IPS-NIHi7 (cell line): ENCODE measurements around the gene DGUOK.
"Not testable (repeated sequence)": the region's sequence is repeated elsewhere in the genome, so short reads cannot be mapped to it uniquely, and the experiment has no call there.

Source experiments
- DNase-seq: peaks from one replicate; pipeline ENCODE4 v3.0.0; 2012; ENCODE audit warnings: mixed read lengths; ENCODE audit errors: extremely low spot score

Gene DGUOK

GRCh38 chr2:73901143-73901542 lies 25.5 kb upstream of the DGUOK start:
- no peak for DNase-seq

DNA sequence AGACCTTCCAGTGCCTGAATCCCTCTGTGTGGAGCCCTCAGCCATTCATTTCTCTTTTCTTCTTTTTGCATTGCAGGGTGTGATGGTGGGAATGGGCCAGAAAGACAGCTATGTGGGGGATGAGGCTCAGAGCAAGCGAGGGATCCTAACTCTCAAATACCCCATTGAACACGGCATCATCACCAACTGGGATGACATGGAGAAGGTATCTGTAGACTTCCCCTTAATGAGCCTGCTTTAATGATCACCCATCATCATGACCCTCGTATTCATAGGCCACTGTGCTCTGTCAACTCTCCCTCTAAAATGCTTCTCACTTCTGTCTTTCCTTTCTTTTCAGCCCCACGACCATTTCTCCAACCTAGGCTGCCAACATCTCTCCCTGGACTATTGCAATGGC lies 24.4 kb upstream of the DGUOK start:
- no peak for DNase-seq

GRCh38 chr2:73903313-73903712 lies 23.4 kb upstream of the DGUOK start:
- DNase-seq: no peak

DNA sequence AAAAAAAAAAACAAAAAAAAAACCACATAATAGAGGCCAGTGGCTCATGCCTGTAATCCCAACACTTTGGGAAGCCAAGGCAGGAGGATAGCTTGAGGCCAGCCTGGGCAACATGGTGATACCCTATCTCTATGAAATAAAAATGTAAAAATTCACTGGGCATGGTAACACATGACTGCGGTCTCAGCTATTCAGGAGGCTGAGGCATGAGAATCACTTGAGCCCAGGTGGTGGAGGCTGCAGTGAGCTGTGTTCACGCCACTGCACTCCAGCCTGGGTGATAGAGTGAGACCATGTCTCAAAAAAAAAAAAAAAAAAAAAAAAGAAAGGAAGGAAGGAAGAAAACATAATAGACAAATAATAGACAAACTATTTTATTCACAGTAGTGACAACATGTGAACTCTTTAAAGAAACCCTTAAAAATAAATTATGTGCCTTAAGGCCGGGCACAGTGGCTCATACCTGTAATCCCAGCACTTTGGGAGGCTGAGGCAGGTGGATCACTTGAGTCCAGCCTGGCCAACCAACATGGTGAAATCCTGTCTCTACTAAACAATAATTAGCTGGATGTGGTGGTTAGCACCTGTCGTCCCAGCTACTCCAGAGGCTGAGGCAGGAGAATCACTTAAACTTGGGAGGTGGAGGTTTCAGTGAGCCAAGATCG lies 22.6 kb upstream of the DGUOK start:
- DNase-seq: not testable (repeated sequence)

GRCh38 chr2:73904952-73905351 lies 21.7 kb upstream of the DGUOK start:
- no peak for DNase-seq

- DNase-seq: no peak
Observed at GRCh38 chr2:73906847-73907505, 19.7 kb upstream of the DGUOK start.

GRCh38 chr2:73907840-73908452 lies 18.7 kb upstream of the DGUOK start:
- peak; percentile 73 for DNase-seq

- no peak for DNase-seq
Observed at GRCh38 chr2:73908689-73909652, 17.7 kb upstream of the DGUOK start.

GRCh38 chr2:73910873-73911547 lies 15.7 kb upstream of the DGUOK start:
- DNase-seq: no peak

GRCh38 chr2:73911548-73912208 lies 15.0 kb upstream of the DGUOK start:
- no peak for DNase-seq

DNA sequence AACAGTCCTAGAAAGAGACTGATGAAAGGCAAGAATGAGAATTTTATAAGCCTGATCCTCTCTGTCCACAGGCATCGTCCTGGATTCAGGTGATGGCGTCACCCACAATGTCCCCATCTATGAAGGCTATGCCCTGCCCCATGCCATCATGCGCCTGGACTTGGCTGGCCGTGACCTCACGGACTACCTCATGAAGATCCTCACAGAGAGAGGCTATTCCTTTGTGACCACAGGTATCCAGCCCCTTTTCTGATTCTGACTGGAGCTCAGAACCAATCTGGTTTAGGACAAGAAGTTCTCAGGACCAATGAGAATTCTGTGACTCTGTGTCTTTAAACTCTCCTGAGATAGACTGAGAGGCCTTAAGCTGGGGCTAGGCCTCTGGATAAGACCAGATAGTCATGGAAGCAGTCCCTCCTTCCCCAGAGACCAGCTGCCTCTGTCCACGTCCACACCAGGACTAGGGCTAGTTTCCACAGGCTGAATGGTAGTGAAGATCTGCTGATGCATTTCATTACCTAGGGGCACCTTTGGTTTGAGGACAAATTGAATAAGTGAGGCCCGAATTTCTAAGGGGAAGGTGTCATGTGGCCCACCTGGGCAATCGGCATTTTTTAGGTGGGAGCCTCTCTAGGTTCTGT lies 13.1 kb upstream of the DGUOK start:
- no peak for DNase-seq

DNA sequence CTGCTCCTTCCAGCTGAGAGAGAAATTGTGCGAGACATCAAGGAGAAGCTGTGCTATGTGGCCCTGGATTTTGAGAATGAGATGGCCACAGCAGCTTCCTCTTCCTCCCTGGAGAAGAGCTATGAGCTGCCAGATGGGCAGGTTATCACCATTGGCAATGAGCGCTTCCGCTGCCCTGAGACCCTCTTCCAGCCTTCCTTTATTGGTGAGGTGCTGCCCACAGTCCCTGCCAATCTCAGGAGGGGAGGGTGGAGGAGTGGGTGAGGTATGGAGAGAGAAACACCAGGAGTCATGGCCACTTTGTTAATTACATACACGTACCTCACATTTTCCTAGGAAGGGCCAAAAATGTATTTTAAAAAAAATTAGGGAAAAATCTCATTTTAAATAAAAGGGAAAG lies 12.0 kb upstream of the DGUOK start:
- no peak for DNase-seq

DNA sequence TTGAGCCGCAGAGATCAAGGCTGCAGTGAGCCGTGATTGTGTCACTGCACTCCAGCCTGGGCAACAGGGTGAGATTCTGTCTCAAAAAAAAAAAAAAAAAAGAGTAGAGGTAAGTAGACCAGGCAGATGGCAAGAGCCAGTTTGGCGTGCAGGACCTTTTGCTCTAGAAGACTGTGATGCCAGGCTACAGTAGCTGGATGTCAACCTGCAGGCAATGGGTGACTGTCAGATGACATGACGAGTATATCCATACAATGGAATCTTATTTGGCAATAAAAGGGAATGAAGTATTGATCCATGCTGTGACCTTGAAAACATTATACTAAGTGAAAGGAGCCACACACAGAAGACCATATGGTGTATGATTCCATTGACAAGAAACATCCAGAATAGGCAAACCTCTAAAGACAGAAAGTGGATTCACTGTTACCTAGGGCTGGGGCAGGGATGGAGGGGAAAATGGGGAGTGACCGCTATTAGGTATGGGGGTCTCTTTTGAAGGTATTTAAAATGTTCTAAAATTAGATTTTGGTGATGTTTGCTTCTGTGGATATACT lies 11.2 kb upstream of the DGUOK start:
- no peak for DNase-seq

GRCh38 chr2:73916666-73917065 lies 10.0 kb upstream of the DGUOK start:
- no peak for DNase-seq

- DNase-seq: no peak
Observed at GRCh38 chr2:73917296-73917695, 9.4 kb upstream of the DGUOK start.

- no peak for DNase-seq
Observed at GRCh38 chr2:73917696-73918207, 8.9 kb upstream of the DGUOK start.

GRCh38 chr2:73918856-73919255 lies 7.8 kb upstream of the DGUOK start:
- DNase-seq: no peak

DNA sequence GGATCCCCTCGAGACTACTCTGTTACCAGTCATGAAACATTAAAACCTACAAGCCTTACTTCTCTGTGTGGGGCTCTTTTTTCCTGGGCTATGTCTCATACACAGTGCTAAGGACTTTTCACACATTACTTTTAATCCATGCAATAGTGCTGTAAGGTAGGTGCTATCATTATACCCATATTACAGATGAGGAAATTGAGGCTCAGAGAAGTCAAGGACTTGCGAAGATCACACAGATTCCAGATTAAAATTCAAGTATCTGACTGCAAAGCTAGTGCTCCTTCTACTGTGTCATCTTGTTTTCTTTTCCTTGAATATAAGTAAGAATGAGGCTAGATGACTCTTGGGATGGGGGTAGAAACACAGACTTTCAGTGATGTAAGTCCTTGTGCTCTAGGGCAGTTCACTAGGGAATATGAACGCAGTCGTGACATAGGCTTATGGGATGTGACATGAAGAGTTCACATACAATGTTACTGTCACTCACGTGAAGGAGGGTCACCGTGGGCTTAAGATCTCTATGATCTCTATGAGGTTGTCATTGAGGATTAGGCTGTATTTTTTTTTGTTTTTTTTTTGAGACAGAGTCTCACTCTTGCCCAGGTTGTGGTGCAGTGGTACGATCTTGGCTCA lies 7.0 kb upstream of the DGUOK start:
- no peak for DNase-seq
